ENCODE results near the gene PIGU.

Gene PIGU

GRCh38 chr20:34575271-34575670 lies 101.6 kb downstream of the PIGU start:
- DNase-seq, result no peak

GRCh38 chr20:34574861-34575260 lies 102.0 kb downstream of the PIGU start:
- no peak for DNase-seq

- DNase-seq, result no peak
Observed at GRCh38 chr20:34574426-34574825, 102.5 kb downstream of the PIGU start.

GRCh38 chr20:34573541-34574300 lies 103.2 kb downstream of the PIGU start:
- no peak for DNase-seq

- no peak for DNase-seq
Observed at GRCh38 chr20:34571753-34572152, 105.1 kb downstream of the PIGU start.

- no peak for DNase-seq
Observed at GRCh38 chr20:34570859-34571306, 106.0 kb downstream of the PIGU start.

- no peak for DNase-seq
Observed at GRCh38 chr20:34569598-34569997, 107.3 kb downstream of the PIGU start.

GRCh38 chr20:34567892-34568865 lies 108.7 kb downstream of the PIGU start:
- DNase-seq, result no peak

GRCh38 chr20:34566978-34567891 lies 109.7 kb downstream of the PIGU start:
- no peak for DNase-seq

- DNase-seq, result no peak
Observed at GRCh38 chr20:34564833-34565232, 112.1 kb downstream of the PIGU start.

- no peak for DNase-seq
Observed at GRCh38 chr20:34562641-34563040, 114.3 kb downstream of the PIGU start.

GRCh38 chr20:34561661-34562060 lies 115.2 kb downstream of the PIGU start:
- no peak for DNase-seq

- DNase-seq, result no peak
Observed at GRCh38 chr20:34560614-34561013, 116.3 kb downstream of the PIGU start.

- DNase-seq, result no peak
Observed at GRCh38 chr20:34560141-34560523, 116.8 kb downstream of the PIGU start.

- DNase-seq, result no peak
Observed at GRCh38 chr20:34559311-34560140, 117.4 kb downstream of the PIGU start.

- no peak for DNase-seq
Observed at GRCh38 chr20:34558320-34559218, 118.3 kb downstream of the PIGU start, which contains the start of gene MAP1LC3A. Gene MAP1LC3A, plus strand, starts transcription at chr20:34558718. Its CDS starts 151 bp downstream, at chr20:34558869.

GRCh38 chr20:34557936-34558319 lies 119.0 kb downstream of the PIGU start:
- no peak for DNase-seq

GRCh38 chr20:34553366-34553867 lies 123.5 kb downstream of the PIGU start:
- no peak for DNase-seq

GRCh38 chr20:34552569-34552968 lies 124.3 kb downstream of the PIGU start:
- DNase-seq, result no peak

- no peak for DNase-seq
Observed at GRCh38 chr20:34549929-34550305, 127.0 kb downstream of the PIGU start.
